Measurements from ENCODE around the gene CDC37L1. TPM values are rescaled to one million over a fixed set of nuclear protein-coding genes. Genes with fewer than 3 reads are reported as not detected.

CDC37L1 gene
- polyA plus RNA-seq, 1 of the 3 experiments (the other 2 are of a cell fraction): 6.5 TPM

GRCh38 chr9:4741365-4742089, 62.2 kb downstream of the CDC37L1 start:
- peak overlapping the region; percentile 16 to 21; a peak in 3 of 4 replicates for H3K27ac ChIP-seq (ENCODE audit: low read depth in 2 of 2, low read length in 1 of 2)
- POLR2A ChIA-PET: interaction anchor here (0.8 to 2.1 kb wide), 4 partner anchors 11 to 75 kb away, joined by 3 to 8 read pairs (median 4); partner anchors contain the start of genes RCL1 and SPATA6L
- TF ChIP-seq TCF12 (IDR thresholded peaks at IDR 0.05) (no peak), EZH2phosphoT487 (IDR thresholded peaks at IDR 0.05; ENCODE audit: borderline replicate concordance, low read depth) (no peak), MXI1 (IDR thresholded peaks at IDR 0.05; ENCODE audit: low read depth, low read length) (no peak), RXRA (IDR thresholded peaks at IDR 0.05; ENCODE audit: borderline replicate concordance, low read depth) (no peak), FOXM1 (IDR thresholded peaks at IDR 0.05; ENCODE audit: low read depth) (no peak), CHD2 (IDR thresholded peaks at IDR 0.05; ENCODE audit: low read length, partially characterized antibody) (no peak), GABPA (IDR thresholded peaks at IDR 0.05; ENCODE audit: low read depth) (no peak), USF2 (IDR thresholded peaks at IDR 0.05; ENCODE audit: borderline replicate concordance, low read depth, low read length) (no peak), GATA2 (CRISPR knock-in tag; IDR thresholded peaks at IDR 0.05) (no peak), POLR2AphosphoS5 (IDR thresholded peaks at IDR 0.05; ENCODE audit: low read depth, low read length) (no peak), NRF1 (IDR thresholded peaks at IDR 0.05; ENCODE audit: low read depth, low read length) (no peak), SIN3A (IDR thresholded peaks at IDR 0.05; ENCODE audit: borderline replicate concordance, low read depth, low read length) (no peak)

DNA sequence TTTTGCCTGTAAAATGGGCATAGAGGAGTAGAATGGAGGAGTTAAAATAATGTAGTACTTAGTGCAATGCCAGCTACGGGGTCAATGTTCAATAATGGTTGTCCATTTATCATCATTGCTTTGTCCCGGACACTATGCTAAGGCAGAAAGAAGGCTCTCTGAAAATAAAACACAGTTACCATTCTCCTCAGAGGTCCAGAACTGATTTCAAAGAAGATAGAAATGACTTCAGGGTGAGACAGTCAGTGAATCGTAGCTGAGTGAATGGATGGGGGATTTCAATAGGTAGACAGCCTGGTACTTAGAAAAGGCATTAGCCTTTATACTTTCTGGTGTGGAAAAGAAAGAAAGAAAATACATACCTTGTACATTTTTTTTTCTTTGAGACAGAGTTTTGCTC, 62.9 kb downstream of the CDC37L1 start:
- no peaks in the 10 kb centered on the region for H3K9me2 ChIP-seq
- peak overlapping the region; percentile 92 for H2AFZ ChIP-seq (ENCODE audit: low read depth)
- H3K4me1 ChIP-seq (ENCODE audit: control insufficient read depth in 1 of 2, insufficient read depth in 2 of 2, low read depth in 1 of 2, low read length in 1 of 2): peaks cover 5 to 13% of the 10 kb centered on the region in 2 experiments; a peak in 2 of 4 replicates
- ChIA-PET CTCF (interaction anchor here (1.0 to 2.6 kb wide), 5 partner anchors 8 to 858 kb away, joined by 3 to 12 read pairs (median 6); partner anchors contain the start of gene PLPP6), POLR2A (interaction anchor here (1.1 to 1.3 kb wide), 2 partner anchors 18 to 50 kb away, joined by 3 to 4 read pairs; partner anchors contain the start of gene RCL1)
- peak overlapping the region in 1 of 2 experiments; percentile 92; a peak in 1 of 4 replicates for H3K4me3 ChIP-seq (ENCODE audit: low read depth in 2 of 2, low read length in 1 of 2)
- peaks cover 3% of the 10 kb centered on the region; the same call in 1 of the 2 replicates for H4K20me1 ChIP-seq (ENCODE audit: insufficient read depth)
- H3K9ac ChIP-seq: peak overlapping the region; percentile 85; the same call in 1 of the 2 replicates
- peak overlapping the region in 1 of 2 experiments; percentile 21; a peak in 2 of 4 replicates for H3K27ac ChIP-seq (ENCODE audit: low read depth in 2 of 2, low read length in 1 of 2)
- no peak for DNase-seq
- 42% methylated on average over 3 of the region's 3 CpGs for WGBS (ENCODE audit: low lambda C conversion rate)
- H3K9me3 ChIP-seq: no peaks in the 10 kb centered on the region
- H3F3A ChIP-seq (replicated peaks; ENCODE audit: insufficient read depth): peaks cover 17% of the 10 kb centered on the region
- peaks cover 0 to 7% of the 10 kb centered on the region in 2 experiments for H3K36me3 ChIP-seq (replicated peaks in 1 of 2; ENCODE audit: control insufficient read depth in 1 of 2, insufficient read depth in 2 of 2, low read length in 1 of 2)
- peak overlapping the region; percentile 94; the same call in 1 of the 2 replicates for H3K4me2 ChIP-seq
- no peaks in the 10 kb centered on the region for H3K27me3 ChIP-seq (ENCODE audit: insufficient read depth)
- H3K79me2 ChIP-seq (ENCODE audit: insufficient read depth): peaks cover 32% of the 10 kb centered on the region
- TF ChIP-seq NRF1 (IDR thresholded peaks at IDR 0.05; ENCODE audit: low read depth, low read length) (no peak), RFX5 (IDR thresholded peaks at IDR 0.05; ENCODE audit: low read length) (no peak), RXRA (IDR thresholded peaks at IDR 0.05; ENCODE audit: borderline replicate concordance, low read depth) (no peak), POLR2AphosphoS5 (IDR thresholded peaks at IDR 0.05; ENCODE audit: low read depth, low read length) (no peak), ELF1 (IDR thresholded peaks at IDR 0.05) (no peak), GABPA (IDR thresholded peaks at IDR 0.05; ENCODE audit: low read depth) (no peak), RAD21 (IDR thresholded peaks at IDR 0.05; ENCODE audit: low read length) (no peak), MXI1 (IDR thresholded peaks at IDR 0.05; ENCODE audit: low read depth, low read length) (no peak), FOXJ3 (CRISPR knock-in tag; IDR thresholded peaks at IDR 0.05) (no peak), JUND (IDR thresholded peaks at IDR 0.05) (no peak), FOSL2 (IDR thresholded peaks at IDR 0.05; ENCODE audit: borderline replicate concordance, low read depth) (no peak)
- TF ChIP-seq, protein P1, sequence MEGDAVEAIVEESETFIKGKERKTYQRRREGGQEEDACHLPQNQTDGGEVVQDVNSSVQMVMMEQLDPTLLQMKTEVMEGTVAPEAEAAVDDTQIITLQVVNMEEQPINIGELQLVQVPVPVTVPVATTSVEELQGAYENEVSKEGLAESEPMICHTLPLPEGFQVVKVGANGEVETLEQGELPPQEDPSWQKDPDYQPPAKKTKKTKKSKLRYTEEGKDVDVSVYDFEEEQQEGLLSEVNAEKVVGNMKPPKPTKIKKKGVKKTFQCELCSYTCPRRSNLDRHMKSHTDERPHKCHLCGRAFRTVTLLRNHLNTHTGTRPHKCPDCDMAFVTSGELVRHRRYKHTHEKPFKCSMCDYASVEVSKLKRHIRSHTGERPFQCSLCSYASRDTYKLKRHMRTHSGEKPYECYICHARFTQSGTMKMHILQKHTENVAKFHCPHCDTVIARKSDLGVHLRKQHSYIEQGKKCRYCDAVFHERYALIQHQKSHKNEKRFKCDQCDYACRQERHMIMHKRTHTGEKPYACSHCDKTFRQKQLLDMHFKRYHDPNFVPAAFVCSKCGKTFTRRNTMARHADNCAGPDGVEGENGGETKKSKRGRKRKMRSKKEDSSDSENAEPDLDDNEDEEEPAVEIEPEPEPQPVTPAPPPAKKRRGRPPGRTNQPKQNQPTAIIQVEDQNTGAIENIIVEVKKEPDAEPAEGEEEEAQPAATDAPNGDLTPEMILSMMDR (IDR thresholded peaks at IDR 0.05): no peak
- TF ChIP-seq, protein P2, sequence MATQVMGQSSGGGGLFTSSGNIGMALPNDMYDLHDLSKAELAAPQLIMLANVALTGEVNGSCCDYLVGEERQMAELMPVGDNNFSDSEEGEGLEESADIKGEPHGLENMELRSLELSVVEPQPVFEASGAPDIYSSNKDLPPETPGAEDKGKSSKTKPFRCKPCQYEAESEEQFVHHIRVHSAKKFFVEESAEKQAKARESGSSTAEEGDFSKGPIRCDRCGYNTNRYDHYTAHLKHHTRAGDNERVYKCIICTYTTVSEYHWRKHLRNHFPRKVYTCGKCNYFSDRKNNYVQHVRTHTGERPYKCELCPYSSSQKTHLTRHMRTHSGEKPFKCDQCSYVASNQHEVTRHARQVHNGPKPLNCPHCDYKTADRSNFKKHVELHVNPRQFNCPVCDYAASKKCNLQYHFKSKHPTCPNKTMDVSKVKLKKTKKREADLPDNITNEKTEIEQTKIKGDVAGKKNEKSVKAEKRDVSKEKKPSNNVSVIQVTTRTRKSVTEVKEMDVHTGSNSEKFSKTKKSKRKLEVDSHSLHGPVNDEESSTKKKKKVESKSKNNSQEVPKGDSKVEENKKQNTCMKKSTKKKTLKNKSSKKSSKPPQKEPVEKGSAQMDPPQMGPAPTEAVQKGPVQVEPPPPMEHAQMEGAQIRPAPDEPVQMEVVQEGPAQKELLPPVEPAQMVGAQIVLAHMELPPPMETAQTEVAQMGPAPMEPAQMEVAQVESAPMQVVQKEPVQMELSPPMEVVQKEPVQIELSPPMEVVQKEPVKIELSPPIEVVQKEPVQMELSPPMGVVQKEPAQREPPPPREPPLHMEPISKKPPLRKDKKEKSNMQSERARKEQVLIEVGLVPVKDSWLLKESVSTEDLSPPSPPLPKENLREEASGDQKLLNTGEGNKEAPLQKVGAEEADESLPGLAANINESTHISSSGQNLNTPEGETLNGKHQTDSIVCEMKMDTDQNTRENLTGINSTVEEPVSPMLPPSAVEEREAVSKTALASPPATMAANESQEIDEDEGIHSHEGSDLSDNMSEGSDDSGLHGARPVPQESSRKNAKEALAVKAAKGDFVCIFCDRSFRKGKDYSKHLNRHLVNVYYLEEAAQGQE (IDR thresholded peaks at IDR 0.05; ENCODE audit: low read depth, low read length): no peak

More at GRCh38 chr9:4741365-4742089, 62.2 kb downstream of the CDC37L1 start:
- peaks cover 5 to 13% of the 10 kb centered on the region in 2 experiments; a peak in 2 of 4 replicates for H3K4me1 ChIP-seq (ENCODE audit: control insufficient read depth in 1 of 2, insufficient read depth in 2 of 2, low read depth in 1 of 2, low read length in 1 of 2)
- no peaks in the 10 kb centered on the region for H3K27me3 ChIP-seq (ENCODE audit: insufficient read depth)
- peak overlapping the region; percentile 94 for H3K4me2 ChIP-seq
- H3K36me3 ChIP-seq (replicated peaks in 1 of 2; ENCODE audit: control insufficient read depth in 1 of 2, insufficient read depth in 2 of 2, low read length in 1 of 2): peaks cover 0 to 7% of the 10 kb centered on the region in 2 experiments
- H2AFZ ChIP-seq (ENCODE audit: low read depth): peak overlapping the region; percentile 92
- 22% methylated on average over 22 of the region's 54 CpGs for WGBS (ENCODE audit: low lambda C conversion rate)
- no peaks in the 10 kb centered on the region for H3K9me3 ChIP-seq
- H3K79me2 ChIP-seq (ENCODE audit: insufficient read depth): peaks cover 39% of the 10 kb centered on the region
- peak overlapping the region; percentile 85 for H3K9ac ChIP-seq
- DNase-seq: no peak
- peak overlapping the region; percentile 73 to 92 for H3K4me3 ChIP-seq (ENCODE audit: low read depth in 2 of 2, low read length in 1 of 2)
- CTCF ChIA-PET: interaction anchor here (1.0 to 2.6 kb wide), 12 partner anchors 8 to 859 kb away, joined by 3 to 12 read pairs (median 4); partner anchors contain the start of genes PLPP6 and SPATA6L
- H3K9me2 ChIP-seq: no peaks in the 10 kb centered on the region
- H4K20me1 ChIP-seq (ENCODE audit: insufficient read depth): peaks cover 3% of the 10 kb centered on the region; the same call in 1 of the 2 replicates
- H3F3A ChIP-seq (replicated peaks; ENCODE audit: insufficient read depth): peaks cover 17% of the 10 kb centered on the region
